ENCODE measurements around the gene PCBP3. TPM values are rescaled to one million over a fixed set of nuclear protein-coding genes. Genes with fewer than 3 reads are reported as not detected.
A peak's percentile ranks its signal among the peaks of the same experiment; 100 is the strongest.

PCBP3 gene
- total and polyA plus RNA-seq, 10 of the 15 experiments (the other 5 are each of a cell fraction or from before 2014, with no cell fraction given): 0.09 to 1.3 (median 0.46) TPM; not detected in 3

GRCh38 chr21:45847870-45848269 is 204.3 kb downstream of the PCBP3 start:
- TF ChIP-seq ZNF384 (IDR thresholded peaks at IDR 0.05; ENCODE audit: borderline replicate concordance, low read depth, low read length): no peak
- no peak for TF ChIP-seq CHD2 (IDR thresholded peaks at IDR 0.05; ENCODE audit: borderline replicate concordance, low read depth, low read length)
- TF ChIP-seq STAT3 (IDR thresholded peaks at IDR 0.05; ENCODE audit: low read depth, low read length): no peak
- H3K79me2 ChIP-seq (ENCODE audit: control insufficient read depth, insufficient read depth, low read length): no peaks in the 10 kb centered on the region
- RAD21 ChIA-PET (ENCODE audit: unreplicated experiment): interaction anchor here (1.1 to 2.0 kb wide), 3 partner anchors 32 to 297 kb away, joined by 4 to 7 read pairs (median 4); no protein-coding TSS in a partner anchor
- in situ Hi-C loops (cut with MboI): no loop called here
- no peaks in the 10 kb centered on the region for H3K36me3 ChIP-seq (ENCODE audit: control insufficient read depth in 2 of 2, insufficient read depth in 2 of 2, low read length in 1 of 2)
- H3K9me3 ChIP-seq (replicated peaks; ENCODE audit: control insufficient read depth, insufficient read depth, low read length): no peaks in the 10 kb centered on the region
- intact Hi-C loops (cut with micrococcal nuclease; ENCODE audit: unreplicated experiment): no loop called here
- no peak overlapping the region for H3K4me2 ChIP-seq (ENCODE audit: control insufficient read depth, insufficient read depth)
- SMC1A ChIA-PET (ENCODE audit: uncharacterized antibody, unreplicated experiment): no interaction called here
- no peak for ATAC-seq
- H2AFZ ChIP-seq (ENCODE audit: control insufficient read depth, low read depth, low read length): no peak overlapping the region
- WGBS (ENCODE audit: insufficient coverage, insufficient replicate concordance, low lambda C conversion rate, missing lambda C conversion rate): 66% methylated on average over 10 of the region's 10 CpGs
- POLR2A ChIA-PET: interaction anchor here (0.7 kb wide), 1 partner anchor 305 kb away, joined by 3 read pairs; no protein-coding TSS in a partner anchor
- H3K4me1 ChIP-seq (ENCODE audit: control insufficient read depth, insufficient read depth, low read length): peaks cover 3% of the 10 kb centered on the region; the same call in 1 of the 2 replicates
- no peak overlapping the region for H3K4me3 ChIP-seq
- BruUV-seq (replicated peaks): no TSS peak
- H3K27me3 ChIP-seq (replicated peaks in 1 of 2; ENCODE audit: control insufficient read depth in 2 of 2, insufficient read depth in 2 of 2, low read length in 1 of 2): no peaks in the 10 kb centered on the region
- no peak for FAIRE-seq
- no peaks in the 10 kb centered on the region for H4K20me1 ChIP-seq (ENCODE audit: control insufficient read depth, insufficient read depth)
- H3K27ac ChIP-seq (ENCODE audit: control insufficient read depth, insufficient read depth): no peak overlapping the region
- CTCF ChIA-PET: interaction anchor here (0.7 to 4.8 kb wide), 5 partner anchors 12 to 711 kb away, joined by 3 to 37 read pairs (median 4); no protein-coding TSS in a partner anchor
- H3K9ac ChIP-seq (ENCODE audit: control insufficient read depth, insufficient read depth, low read length): no peak overlapping the region
- DNase-seq (ENCODE audit: low read depth, low spot score): no peak

DNA sequence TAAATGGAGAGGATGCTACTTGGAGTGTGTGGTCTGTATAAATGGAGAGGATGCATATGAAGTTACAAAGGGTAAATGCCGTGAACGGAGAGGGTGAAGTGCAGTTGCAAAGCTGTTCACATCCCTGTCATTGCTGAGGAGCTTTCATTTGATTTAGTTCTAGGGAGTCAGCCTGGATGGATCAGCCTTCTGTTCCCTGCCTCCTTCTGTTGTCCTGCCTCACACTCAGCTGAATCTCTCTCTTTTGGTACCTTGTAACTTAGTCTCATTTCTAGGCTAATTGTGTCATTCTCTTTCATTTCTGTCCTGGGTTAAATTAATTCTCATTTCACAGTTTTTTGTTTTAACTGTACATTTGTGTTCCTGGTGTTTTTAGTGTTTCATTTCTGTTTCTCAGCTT is 204.8 kb downstream of the PCBP3 start:
- no peak for DNase-seq (ENCODE audit: low read depth, low spot score)
- Histone ChIP-seq H2AFZ (ENCODE audit: control insufficient read depth, low read depth, low read length) (no peak overlapping the region), H3K4me3 (no peak overlapping the region), H3K27me3 (replicated peaks in 1 of 2; ENCODE audit: control insufficient read depth in 2 of 2, insufficient read depth in 2 of 2, low read length in 1 of 2) (no peaks in the 10 kb centered on the region), H4K20me1 (ENCODE audit: control insufficient read depth, insufficient read depth) (no peaks in the 10 kb centered on the region), H3K9ac (ENCODE audit: control insufficient read depth, insufficient read depth, low read length) (no peak overlapping the region), H3K27ac (ENCODE audit: control insufficient read depth, insufficient read depth) (no peak overlapping the region), H3K9me3 (replicated peaks; ENCODE audit: control insufficient read depth, insufficient read depth, low read length) (no peaks in the 10 kb centered on the region), H3K79me2 (ENCODE audit: control insufficient read depth, insufficient read depth, low read length) (no peaks in the 10 kb centered on the region), H3K4me1 (ENCODE audit: control insufficient read depth, insufficient read depth, low read length) (peaks cover 3% of the 10 kb centered on the region; the same call in 1 of the 2 replicates), H3K36me3 (ENCODE audit: control insufficient read depth in 2 of 2, insufficient read depth in 2 of 2, low read length in 1 of 2) (no peaks in the 10 kb centered on the region), H3K4me2 (ENCODE audit: control insufficient read depth, insufficient read depth) (no peak overlapping the region)
- in situ Hi-C loops (cut with MboI) (no loop called here), intact Hi-C loops (cut with micrococcal nuclease; ENCODE audit: unreplicated experiment) (no loop called here)
- FAIRE-seq: peak; percentile 54
- CTCF ChIA-PET: interaction anchor here (0.5 to 4.8 kb wide), 5 partner anchors 12 to 292 kb away, joined by 3 to 37 read pairs (median 4); no protein-coding TSS in a partner anchor
- RAD21 ChIA-PET (ENCODE audit: unreplicated experiment): no interaction called here
- BruUV-seq (replicated peaks): no TSS peak
- POLR2A ChIA-PET: interaction anchor here (0.8 kb wide), 1 partner anchor 207 kb away, joined by 7 read pairs; no protein-coding TSS in a partner anchor
- WGBS (ENCODE audit: insufficient coverage, insufficient replicate concordance, low lambda C conversion rate, missing lambda C conversion rate): 33% methylated on average over 2 of the region's 2 CpGs
- ATAC-seq: no peak; the same call in 2 of the 3 replicates
- SMC1A ChIA-PET (ENCODE audit: uncharacterized antibody, unreplicated experiment): no interaction called here
- TF ChIP-seq E2F8 (IDR thresholded peaks at IDR 0.05; ENCODE audit: low read depth, partially characterized antibody) (no peak), WRNIP1 (IDR thresholded peaks at IDR 0.05; ENCODE audit: borderline replicate concordance, low read depth, low read length) (no peak), SMARCA5 (IDR thresholded peaks at IDR 0.05) (no peak), BCL3 (IDR thresholded peaks at IDR 0.05; ENCODE audit: borderline replicate concordance, insufficient read depth, low read depth, low read length, poor library complexity, severe bottlenecking) (no peak), TCF12 (IDR thresholded peaks at IDR 0.05; ENCODE audit: low read depth, low read length) (no peak), ZNF217 (IDR thresholded peaks at IDR 0.05) (no peak), ATF3 (IDR thresholded peaks at IDR 0.05; ENCODE audit: borderline replicate concordance, extremely low read depth, low read depth, low read length) (no peak), RBBP5 (conservative IDR thresholded peaks at IDR 0.05) (no peak)
- TF ChIP-seq, protein P1, sequence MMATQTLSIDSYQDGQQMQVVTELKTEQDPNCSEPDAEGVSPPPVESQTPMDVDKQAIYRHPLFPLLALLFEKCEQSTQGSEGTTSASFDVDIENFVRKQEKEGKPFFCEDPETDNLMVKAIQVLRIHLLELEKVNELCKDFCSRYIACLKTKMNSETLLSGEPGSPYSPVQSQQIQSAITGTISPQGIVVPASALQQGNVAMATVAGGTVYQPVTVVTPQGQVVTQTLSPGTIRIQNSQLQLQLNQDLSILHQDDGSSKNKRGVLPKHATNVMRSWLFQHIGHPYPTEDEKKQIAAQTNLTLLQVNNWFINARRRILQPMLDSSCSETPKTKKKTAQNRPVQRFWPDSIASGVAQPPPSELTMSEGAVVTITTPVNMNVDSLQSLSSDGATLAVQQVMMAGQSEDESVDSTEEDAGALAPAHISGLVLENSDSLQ (IDR thresholded peaks at IDR 0.05): no peak

All from GM12878 (cell line).